H1 (cell line): ENCODE data around the gene MRPL43. TPM values are rescaled to one million over a fixed set of nuclear protein-coding genes. Genes with fewer than 3 reads are reported as not detected.
A peak's percentile ranks its signal among the peaks of the same experiment; 100 is the strongest.

ENCODE experiments used
- CTCF ChIA-PET: fragments of 300-600 bp; sonication (Branson Sonifier 250); formaldehyde crosslinking; loops from one replicate; lab custom pipeline; 2021; ENCODE audit not compliant: partially characterized antibody; lab: Charles Lee
- POLR2A ChIA-PET: fragments of 300-600 bp; sonication (Branson Sonifier 250); formaldehyde crosslinking; loops from one replicate; lab custom pipeline; 2021; ENCODE audit warnings: inconsistent platforms; ENCODE audit not compliant: partially characterized antibody; lab: Charles Lee
- DNase-seq, 2 experiments: peaks; one replicate each; pipeline versions ENCODE4 v3.0.0 to v3.0.0-alpha.2; 2010 to 2022; ENCODE audit warnings: low spot score in 2 of 2, low read depth in 1 of 2, mixed read lengths in 1 of 2
- FAIRE-seq: peaks from 2 replicates; lab custom pipeline; 2011; peaks lifted over from hg19 to GRCh38; lab: Jason Lieb, UNC
- H2AFZ ChIP-seq: 2 replicates; pipeline ENCODE4 v1.8.1; 2012; ENCODE audit warnings: low read length, inconsistent platforms
- H2AK5ac ChIP-seq: 2 replicates; pipeline ENCODE4 v1.6.1; 2013; ENCODE audit warnings: low read depth, low read length
- H2BK120ac ChIP-seq: replicated peaks from 2 replicates; pipeline ENCODE3; 2013; ENCODE audit warnings: low read depth, low read length, inconsistent platforms
- H2BK12ac ChIP-seq: 2 replicates; pipeline ENCODE4 v1.6.1; 2013; ENCODE audit warnings: low read depth, low read length
- H2BK15ac ChIP-seq: 2 replicates; pipeline ENCODE4 v1.6.1; 2013; ENCODE audit warnings: low read length
- H2BK20ac ChIP-seq: 2 replicates; pipeline ENCODE4 v1.6.1; 2013; ENCODE audit warnings: low read length
- H2BK5ac ChIP-seq: 2 replicates; pipeline ENCODE4 v1.6.1; 2013; ENCODE audit warnings: low read depth, low read length
- H3K14ac ChIP-seq: 2 replicates; pipeline ENCODE4 v1.6.1; 2013; ENCODE audit warnings: inconsistent platforms; ENCODE audit not compliant: insufficient read length
- H3K18ac ChIP-seq: 2 replicates; pipeline ENCODE4 v1.6.1; 2013; ENCODE audit warnings: low read length; ENCODE audit errors: extremely low read depth
- H3K23ac ChIP-seq: 2 replicates; pipeline ENCODE4 v1.6.1; 2013; ENCODE audit warnings: inconsistent platforms; ENCODE audit not compliant: insufficient read length
- H3K23me2 ChIP-seq: 2 replicates; pipeline ENCODE4 v1.6.1; 2013; ENCODE audit warnings: low read depth, low read length
- H3K27ac ChIP-seq: 2 replicates; pipeline ENCODE4 v1.6.1; 2011; ENCODE audit warnings: low read depth, low read length, inconsistent platforms
- H3K27me3 ChIP-seq, 4 experiments: replicated peaks in 1 of 4; 1 replicate in 1 of 4; 2 replicates in 3 of 4; pipeline versions ENCODE4 v1.6.1 to v1.8.1; 2011 to 2013; ENCODE audit warnings: low read length in 3 of 4, mild to moderate bottlenecking in 3 of 4, inconsistent platforms in 2 of 4, mixed read lengths in 2 of 4, moderate library complexity in 1 of 4; ENCODE audit not compliant: control insufficient read depth in 3 of 4, insufficient read depth in 3 of 4; ENCODE audit errors: extremely low read depth in 1 of 4
- H3K36me3 ChIP-seq, 4 experiments: 2 replicates each; pipeline versions ENCODE4 v1.6.1 to v1.8.1; 2011 to 2013; ENCODE audit warnings: mild to moderate bottlenecking in 4 of 4, low read length in 3 of 4, moderate library complexity in 2 of 4, control low read depth in 1 of 4, inconsistent platforms in 1 of 4; ENCODE audit not compliant: insufficient read depth in 4 of 4, control insufficient read depth in 2 of 4
- H3K4ac ChIP-seq: replicated peaks from 2 replicates; pipeline ENCODE3; 2013; ENCODE audit warnings: low read length, low read depth, mixed read lengths, inconsistent platforms; ENCODE audit not compliant: insufficient read length
- H3K4me1 ChIP-seq, 4 experiments: replicated peaks in 1 of 4; 1 replicate in 1 of 4; 2 replicates in 3 of 4; pipeline versions ENCODE4 v1.6.1 to v1.8.1; 2011 to 2013; ENCODE audit warnings: low read length in 3 of 4, inconsistent platforms in 2 of 4, mixed read lengths in 1 of 4; ENCODE audit not compliant: insufficient read depth in 4 of 4, control insufficient read depth in 3 of 4
- H3K4me2 ChIP-seq, 2 experiments: 2 replicates each; pipeline versions ENCODE4 v1.6.1 to v1.8.1; 2011 to 2013; ENCODE audit warnings: low read depth in 2 of 2, low read length in 2 of 2, control low read depth in 1 of 2, inconsistent platforms in 1 of 2, mild to moderate bottlenecking in 1 of 2; ENCODE audit not compliant: insufficient read depth in 1 of 2
- H3K4me3 ChIP-seq, 4 experiments: fragments of 200-600, 300-600 bp in 1 of 4; sonication (generic), shearing (Covaris generic), sonication (Bioruptor Twin) in 1 of 4; 2 replicates each; pipeline versions ENCODE4 v1.5.1 to v1.8.1; 2011 to 2016; ENCODE audit warnings: low read length in 4 of 4, low read depth in 3 of 4, control low read depth in 2 of 4, inconsistent platforms in 2 of 4, mild to moderate bottlenecking in 2 of 4, mixed read lengths in 1 of 4, moderate library complexity in 1 of 4; ENCODE audit not compliant: insufficient read depth in 2 of 4; ENCODE audit errors: extremely low read depth in 1 of 4
- H3K56ac ChIP-seq: replicated peaks from 2 replicates; pipeline ENCODE3; 2013; ENCODE audit warnings: low read depth, mild to moderate bottlenecking, mixed read lengths, low read length, inconsistent platforms; ENCODE audit not compliant: insufficient read length
- H3K79me1 ChIP-seq: 2 replicates; pipeline ENCODE4 v1.6.1; 2013; ENCODE audit warnings: low read depth, low read length, control low read depth
- H3K79me2 ChIP-seq, 2 experiments: 2 replicates each; pipeline versions ENCODE4 v1.6.1 to v1.8.1; 2012 to 2013; ENCODE audit warnings: low read length in 2 of 2, mild to moderate bottlenecking in 2 of 2, inconsistent platforms in 1 of 2; ENCODE audit not compliant: insufficient read depth in 2 of 2, control insufficient read depth in 1 of 2
- H3K9ac ChIP-seq, 4 experiments: replicated peaks in 1 of 4; 1 replicate in 1 of 4; 2 replicates in 3 of 4; pipeline versions ENCODE4 v1.6.1 to v1.8.1; 2011 to 2013; ENCODE audit warnings: low read depth in 3 of 4, low read length in 3 of 4, control low read depth in 2 of 4, mild to moderate bottlenecking in 2 of 4, moderate library complexity in 2 of 4, inconsistent platforms in 1 of 4; ENCODE audit errors: extremely low read depth in 1 of 4
- H3K9me3 ChIP-seq, 2 experiments: 2 replicates each; pipeline versions ENCODE4 v1.6.1 to v1.8.1; 2012 to 2013; ENCODE audit warnings: mild to moderate bottlenecking in 2 of 2, moderate library complexity in 2 of 2, control low read depth in 1 of 2, inconsistent platforms in 1 of 2, low read depth in 1 of 2, low read length in 1 of 2, mixed read lengths in 1 of 2; ENCODE audit not compliant: insufficient read depth in 2 of 2
- H4K20me1 ChIP-seq, 2 experiments: replicated peaks in 1 of 2; 2 replicates each; pipeline versions ENCODE3 to v1.8.1; 2011 to 2013; ENCODE audit warnings: inconsistent platforms in 2 of 2, low read length in 2 of 2, mild to moderate bottlenecking in 1 of 2; ENCODE audit not compliant: insufficient read depth in 2 of 2, control insufficient read depth in 1 of 2
- H4K5ac ChIP-seq: 2 replicates; pipeline ENCODE4 v1.6.1; 2013; ENCODE audit warnings: low read length, low read depth, mixed read lengths, inconsistent platforms; ENCODE audit not compliant: insufficient read length
- H4K8ac ChIP-seq: 2 replicates; pipeline ENCODE4 v1.8.0; 2013; ENCODE audit warnings: mild to moderate bottlenecking, moderate library complexity, low read length, inconsistent platforms; ENCODE audit not compliant: insufficient read depth; ENCODE audit errors: extremely low read depth
- H4K91ac ChIP-seq: replicated peaks from 2 replicates; pipeline ENCODE3; 2013; ENCODE audit warnings: low read length, mixed read lengths, inconsistent platforms; ENCODE audit not compliant: insufficient read length
- CBX5 ChIP-seq: fragments of 300-800, 300-1000 bp; sonication (generic); IDR thresholded peaks from 2 replicates; pipeline ENCODE4 v1.7.1; 2016; ENCODE audit warnings: antibody characterized with exemption, low read length, low read depth
- CREB1 ChIP-seq: IDR thresholded peaks from 2 replicates; pipeline ENCODE4 v1.6.1; 2012; ENCODE audit warnings: inconsistent platforms
- HDAC2 ChIP-seq, 2 experiments: fragments of 300-600 bp in 1 of 2; sonication (generic) in 1 of 2; IDR thresholded peaks; 2 replicates each; pipeline ENCODE4 v1.6.1; 2011 to 2012; ENCODE audit warnings: low read depth in 2 of 2, low read length in 2 of 2, mild to moderate bottlenecking in 2 of 2, moderate library complexity in 2 of 2, borderline replicate concordance in 1 of 2, inconsistent platforms in 1 of 2
- KDM1A ChIP-seq: fragments of 200-600, 300-600 bp; sonication (generic); IDR thresholded peaks from 2 replicates; pipeline ENCODE4 v1.7.1; 2016; ENCODE audit warnings: mild to moderate bottlenecking, low read length, borderline replicate concordance
- PHF8 ChIP-seq: fragments of 200-600 bp; sonication (generic); conservative IDR thresholded peaks from 2 replicates; pipeline ENCODE4 v1.7.1; 2012; ENCODE audit warnings: low read depth, mild to moderate bottlenecking, inconsistent platforms, low read length, moderate library complexity
- ZNF274 ChIP-seq: IDR thresholded peaks from 2 replicates; pipeline ENCODE4 v1.7.0; 2012; ENCODE audit warnings: low read length, borderline replicate concordance; ENCODE audit errors: extremely low read depth
- WGBS, 2 experiments: shearing (Covaris generic) in 1 of 2; methylation state at CpG; one replicate each; pipeline versions ENCODE4 v1.1.6 to v1.1.7; 2013 to 2015; ENCODE audit warnings: low lambda C conversion rate in 2 of 2, mixed read lengths in 2 of 2, inconsistent platforms in 1 of 2, low coverage in 1 of 2, missing lambda C conversion rate in 1 of 2; ENCODE audit not compliant: insufficient replicate concordance in 2 of 2, insufficient coverage in 1 of 2, insufficient read length in 1 of 2; ENCODE audit errors: extremely low coverage in 1 of 2, missing lambda C conversion rate in 1 of 2; 5-methylcytosine and 5-hydroxymethylcytosine counted together
- long read RNA-seq, 2 experiments: library from RNA in 1 of 2; library from capped mRNA in 1 of 2; stranded (forward); transcript quantifications; one replicate each; pipeline ENCODE4 v2.0.0, GENCODE V29; 2021; ENCODE audit warnings: inconsistent platforms in 1 of 2
- polyA minus RNA-seq, 3 experiments: library from RNA; depleted of rRNA, polyadenylated mRNA; stranded (reverse); fragments of >200 nt; gene quantifications; 1 replicate in 2 of 3; 2 replicates in 1 of 3; pipeline ENCODE4 v1.2.3, GENCODE V29; 2011
- polyA plus RNA-seq, 7 experiments: library from polyadenylated mRNA; depleted of rRNA in 3 of 7; stranded (reverse) in 5 of 7; unstranded in 2 of 7; fragments of >200 nt in 5 of 7; fragments of 200-250 nt in 2 of 7; gene quantifications; 1 replicate in 5 of 7; 2 replicates in 1 of 7; 4 replicates in 1 of 7; pipeline versions ENCODE4 v1.2.1 to v1.2.3, GENCODE V29; 2011 to 2013; ENCODE audit warnings: missing spikeins in 2 of 7, mixed read lengths in 2 of 7
- total RNA-seq: library from RNA; stranded (reverse); fragmentation: NEBNext Ultra II Directional; extraction: Animal tissue kit (Norgen Biotek cat#: 25700); gene quantifications from 2 replicates; pipeline ENCODE4 v1.2.1, GENCODE V29; 2021

MRPL43 gene
- 74.1 and 80.9 TPM in 2 replicates for total RNA-seq
- polyA plus RNA-seq (2011; rRNA removed) = 149 and 171 TPM in 2 replicates
- polyA plus RNA-seq (2011; cell fraction: cytosol; rRNA removed) = 140 TPM
- 169 TPM for polyA plus RNA-seq (2011; cell fraction: nucleus; rRNA removed)
- polyA plus RNA-seq (2012, experiment 1 of 2) = 72.3 to 110 TPM (median 101 TPM) in 4 replicates
- polyA plus RNA-seq (2012, experiment 2 of 2) = 122 TPM
- 93.1 TPM for polyA plus RNA-seq (2013, experiment 1 of 2)
- 84.8 TPM for polyA plus RNA-seq (2013, experiment 2 of 2)
- 29.0 and 35.6 TPM in 2 replicates for polyA minus RNA-seq (2011; rRNA and poly(A)+ RNA removed)
- 49.4 TPM for polyA minus RNA-seq (2011; cell fraction: cytosol; rRNA and poly(A)+ RNA removed)
- polyA minus RNA-seq (2011; cell fraction: nucleus; rRNA and poly(A)+ RNA removed) = 46.7 TPM
- long read RNA-seq, experiment 1, transcript MRPL43-203 (3 exons, 1,010 nt) = major isoform, 42 of 77 reads
- long read RNA-seq, experiment 1, transcript MRPL43-213 (2 exons, 897 nt) = minor isoform, 5 of 77 reads
- long read RNA-seq, experiment 1, transcript MRPL43-201 (5 exons, 747 nt) = minor isoform, 6 of 77 reads
- long read RNA-seq, experiment 1, partial matches to known transcripts = 1 of 77 reads
- long read RNA-seq, experiment 1, other reads (novel, unspliced or antisense) = 14 of 77 reads
- long read RNA-seq, experiment 2, transcript MRPL43-203 (3 exons, 1,010 nt) = major isoform, 174 of 210 reads
- long read RNA-seq, experiment 2, transcript MRPL43-213 (2 exons, 897 nt) = minor isoform, 11 of 210 reads
- long read RNA-seq, experiment 2, transcript MRPL43-206 (4 exons, 866 nt) = minor isoform, 7 of 210 reads
- long read RNA-seq, experiment 2, partial matches to known transcripts = 0 of 210 reads
- long read RNA-seq, experiment 2, other reads (novel, unspliced or antisense) = 5 of 210 reads

GRCh38 chr10:100986952-100987684, at the start of gene MRPL43, which contains the start of gene TWNK:
TSS of gene MRPL43 (minus strand) at chr10:100987497. CDS start at chr10:100987443, 54 bp downstream.
TSS of gene TWNK (plus strand) at chr10:100987543. CDS start at chr10:100988211, 668 bp downstream.
- peak within 1 kb of the TSS; percentile 99 for H4K5ac ChIP-seq
- H2BK12ac ChIP-seq = peak within 1 kb of the TSS; percentile 80; the same call in 1 of the 2 replicates
- H2BK15ac ChIP-seq = no peak within 1 kb of the TSS
- H3K4ac ChIP-seq = peak within 1 kb of the TSS; percentile 58
- H3K4me2 ChIP-seq = peak within 1 kb of the TSS; percentile 85 to 98
- H4K91ac ChIP-seq = peak within 1 kb of the TSS; percentile 96
- peaks cover 7 to 18% of the 10 kb centered on the region in 2 experiments for H4K20me1 ChIP-seq
- FAIRE-seq = peak; percentile 36
- H3K36me3 ChIP-seq = peaks cover 14 to 34% (median 26%) of the 10 kb centered on the region in 4 experiments
- no peaks in the 10 kb centered on the region for H3K9me3 ChIP-seq
- WGBS, 2 experiments = 2% methylated on average over 75 of the region's 75 CpGs; no CpG with 5 or more reads in 1 of the 2 experiments
- H3K9ac ChIP-seq = peak within 1 kb of the TSS; percentile 70 to 84 (median 82)
- ChIA-PET POLR2A (interaction anchor here (0.8 to 4.4 kb wide), 13 partner anchors 10 to 425 kb away, joined by 3 to 34 read pairs (median 4); partner anchors contain the start of genes LZTS2, PDZD7 and SFXN3), CTCF (interaction anchor here (0.6 to 26.8 kb wide), 8 partner anchors 7 to 285 kb away, joined by 3 to 464 read pairs (median 7); partner anchors contain the start of gene SEMA4G)
- no peak within 1 kb of the TSS; the same call in 1 of the 2 replicates for H2AFZ ChIP-seq
- no peaks in the 10 kb centered on the region for H3K27me3 ChIP-seq
- peak in 1 of 2 experiments; percentile 92 for DNase-seq
- H3K79me2 ChIP-seq = peaks cover 17 to 51% of the 10 kb centered on the region in 2 experiments
- 0 out of 2 replicates have a peak within 1 kb of the TSS, but pooled peaks have one; percentile 61 for H2BK20ac ChIP-seq
- no peak within 1 kb of the TSS for H3K14ac ChIP-seq
- peak within 1 kb of the TSS; percentile 96 for H3K18ac ChIP-seq
- H3K27ac ChIP-seq = peak within 1 kb of the TSS; percentile 37
- peaks cover 0 to 12% (median 5%) of the 10 kb centered on the region in 4 experiments; a peak in 4 of 7 replicates for H3K4me1 ChIP-seq
- H3K4me3 ChIP-seq = peak within 1 kb of the TSS; percentile 68 to 92 (median 80)
- peak within 1 kb of the TSS; percentile 92 for H3K56ac ChIP-seq
- peak within 1 kb of the TSS; percentile 97 for H4K8ac ChIP-seq
- H3K79me1 ChIP-seq = peaks cover 15% of the 10 kb centered on the region
- peak within 1 kb of the TSS; percentile 96 for H2BK5ac ChIP-seq
- H3K23me2 ChIP-seq = peaks cover 9% of the 10 kb centered on the region; the same call in 1 of the 2 replicates
- H2AK5ac ChIP-seq = peak within 1 kb of the TSS; percentile 86; the same call in 1 of the 2 replicates
- H3K23ac ChIP-seq = no peak within 1 kb of the TSS
- H2BK120ac ChIP-seq = no peak within 1 kb of the TSS
- TF ChIP-seq CREB1 (no peak; the same call in none of the 2 replicates), HDAC2 (IDR thresholded peaks at IDR 0.05; ENCODE audit: borderline replicate concordance in 1 of 2, low read depth in 2 of 2, low read length in 2 of 2) (peak in 1 of 2 experiments; percentile 54; a peak in 1 of 4 replicates), ZNF274 (no peak), KDM1A (no peak), CBX5 (no peak), PHF8 (peak; percentile 91)
